Measurements from ENCODE around the gene DLG5.

The DLG5 gene

GRCh38 chr10:77926566-77927401, at the start of gene DLG5:
TSS of gene DLG5 (minus strand) at chr10:77926755. CDS start at chr10:77926520, 235 bp downstream.
- peak in 43 of 56 donors; percentile 9 to 66 (median 38) for DNase-seq

GRCh38 chr10:77975086-77975666, 48.6 kb upstream of the DLG5 start:
- DNase-seq, result no peak

DNA sequence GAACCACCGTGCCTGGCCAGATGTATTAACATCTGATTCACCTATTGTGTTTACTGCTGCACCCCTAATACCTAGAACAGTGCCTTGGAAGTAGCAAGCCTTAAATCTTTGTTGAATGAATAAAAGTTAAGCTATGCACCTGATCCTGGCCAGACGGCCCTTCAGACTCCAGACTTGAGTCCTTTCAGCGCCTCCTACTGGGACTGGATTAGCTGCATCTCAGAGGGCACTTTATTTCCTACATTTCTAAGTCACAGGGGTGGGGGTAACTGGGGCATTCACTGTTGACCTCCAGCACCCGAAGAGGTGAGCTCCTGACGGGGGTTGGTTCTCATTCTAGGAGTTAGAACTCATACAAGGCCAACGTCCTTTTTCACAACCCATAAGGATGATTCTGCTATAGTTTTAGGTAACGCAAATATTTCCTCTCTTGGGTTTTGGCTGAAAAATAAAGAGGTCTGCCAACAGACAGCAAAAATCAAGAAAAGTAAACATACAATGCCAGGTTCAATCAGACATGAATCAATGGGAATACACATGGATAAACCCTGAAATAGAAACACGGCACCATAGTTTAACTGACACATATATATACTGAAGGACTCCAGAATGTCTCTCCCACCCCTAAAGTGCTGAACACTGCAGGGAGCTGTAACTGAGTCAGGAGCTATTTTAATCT, 48.0 kb upstream of the DLG5 start:
- no peak for DNase-seq

GRCh38 chr10:77973276-77973675, 46.7 kb upstream of the DLG5 start:
- DNase-seq, result no peak

GRCh38 chr10:77972148-77972547, 45.6 kb upstream of the DLG5 start:
- no peak for DNase-seq

- DNase-seq, result no peak
Observed at GRCh38 chr10:77971804-77972144, 45.2 kb upstream of the DLG5 start.

GRCh38 chr10:77970869-77971803, 44.6 kb upstream of the DLG5 start:
- peak in 1 of 56 donors; percentile 8 for DNase-seq

DNA sequence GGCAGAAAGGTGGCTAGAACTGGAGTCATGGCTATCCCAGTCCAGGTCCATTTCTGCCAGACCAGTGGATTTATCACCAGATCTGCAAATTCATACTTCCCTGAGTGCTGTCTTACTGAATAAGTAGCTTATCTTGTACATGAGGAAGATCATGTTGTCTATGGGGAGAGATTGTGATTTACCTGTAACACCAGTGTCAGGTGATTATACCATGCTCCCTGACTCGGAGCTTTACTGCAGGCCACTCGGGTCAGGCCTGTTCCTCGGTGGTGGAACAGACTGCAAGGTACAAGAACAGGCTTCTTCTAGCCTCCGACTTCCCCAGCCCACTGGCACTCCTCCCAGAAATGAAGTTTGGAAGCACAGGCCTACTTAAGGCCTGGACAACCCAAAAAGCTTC, 42.6 kb upstream of the DLG5 start:
- DNase-seq, result no peak

GRCh38 chr10:77967611-77968022, 41.1 kb upstream of the DLG5 start:
- no peak for DNase-seq

DNA sequence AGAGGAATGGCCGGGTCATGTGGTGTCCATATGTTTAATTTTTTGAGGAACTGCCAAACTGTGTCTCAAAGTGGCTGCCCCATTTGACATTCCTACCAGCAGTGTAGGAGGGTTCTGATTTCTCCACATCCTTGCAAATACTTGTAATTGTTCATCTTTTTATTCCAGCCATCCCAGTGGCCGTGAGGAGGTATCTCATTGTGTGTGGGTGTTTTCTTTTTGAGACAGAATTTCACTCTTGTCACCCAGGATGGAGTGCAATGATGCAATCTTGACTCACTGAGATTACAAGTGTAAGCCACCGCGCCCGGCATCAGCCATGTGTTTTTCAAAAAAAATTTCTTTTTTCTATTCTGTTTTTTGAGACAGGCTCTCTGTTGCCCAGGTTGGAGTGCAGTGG, 38.7 kb upstream of the DLG5 start:
- peak in 1 of 56 donors; percentile 8 for DNase-seq

DNA sequence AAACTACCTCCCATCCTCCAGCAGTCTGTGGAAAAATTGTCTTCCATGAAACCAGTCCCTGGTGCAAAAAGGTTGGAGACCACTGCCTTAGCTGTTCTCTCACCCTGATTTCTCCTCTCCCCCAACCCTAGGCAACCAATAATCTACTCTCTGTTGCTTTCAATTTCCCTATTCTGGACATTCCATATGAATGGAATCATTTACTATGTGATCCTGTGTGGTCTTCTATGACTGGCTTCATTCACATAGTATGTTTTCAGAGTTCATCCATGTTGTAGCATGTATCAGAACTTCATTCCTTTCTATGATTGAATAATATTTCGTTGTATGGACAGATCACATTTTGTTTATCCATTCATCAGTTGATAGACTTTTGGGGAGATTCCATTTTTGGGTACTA, 38.3 kb upstream of the DLG5 start:
- no peak for DNase-seq

- no peak for DNase-seq
Observed at GRCh38 chr10:77963901-77964300, 37.3 kb upstream of the DLG5 start.

GRCh38 chr10:77962350-77963146, 36.0 kb upstream of the DLG5 start:
- no peak for DNase-seq

DNA sequence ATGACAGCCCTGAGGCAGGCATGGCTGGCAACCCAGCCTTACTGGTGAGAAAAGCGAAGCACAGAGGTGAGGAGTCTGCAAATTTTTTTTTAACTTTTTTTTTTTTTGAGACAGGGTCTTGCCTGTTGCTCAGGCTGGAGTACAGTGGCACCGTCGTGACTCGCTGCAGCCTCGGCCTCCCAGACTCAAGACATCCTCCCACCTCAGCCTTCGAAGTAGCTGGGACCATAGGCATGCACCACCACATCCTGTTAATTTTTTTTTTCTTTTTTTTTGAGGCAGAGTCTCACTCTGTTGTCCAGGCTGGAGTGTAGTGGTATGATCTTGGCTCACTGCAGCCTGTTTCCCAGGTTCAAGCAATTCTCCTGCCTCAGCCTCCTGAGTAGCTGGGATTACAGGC, 35.1 kb upstream of the DLG5 start:
- DNase-seq, result no peak

GRCh38 chr10:77960829-77961329, 34.3 kb upstream of the DLG5 start:
- DNase-seq, result no peak

DNA sequence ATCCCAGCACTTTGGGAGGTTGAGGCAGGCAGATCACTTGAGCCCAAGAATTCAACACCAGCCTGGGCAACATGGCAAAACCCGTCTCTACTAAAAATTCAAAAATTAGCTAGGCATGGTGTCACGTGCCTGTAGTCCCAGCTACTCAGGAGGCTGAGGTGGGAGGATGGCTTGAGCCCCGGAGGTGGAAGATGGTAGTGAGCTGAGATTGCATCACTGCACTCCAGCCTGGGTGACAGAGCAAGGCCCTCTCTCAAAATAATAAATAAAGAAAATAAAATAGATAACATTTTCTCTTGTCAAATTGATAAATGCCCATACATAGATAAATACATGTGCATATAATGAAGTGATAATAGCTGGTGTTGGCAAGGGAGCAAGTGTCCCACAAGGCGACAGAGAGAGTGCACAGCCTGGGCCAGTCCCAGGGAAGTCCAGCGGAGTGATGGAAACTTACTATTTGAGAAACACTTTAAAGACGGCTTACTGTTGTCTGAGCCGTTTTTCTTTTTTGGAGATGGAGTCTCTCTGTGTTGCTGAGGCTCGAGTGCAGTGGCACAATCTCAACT, 33.4 kb upstream of the DLG5 start:
- no peak for DNase-seq

DNA sequence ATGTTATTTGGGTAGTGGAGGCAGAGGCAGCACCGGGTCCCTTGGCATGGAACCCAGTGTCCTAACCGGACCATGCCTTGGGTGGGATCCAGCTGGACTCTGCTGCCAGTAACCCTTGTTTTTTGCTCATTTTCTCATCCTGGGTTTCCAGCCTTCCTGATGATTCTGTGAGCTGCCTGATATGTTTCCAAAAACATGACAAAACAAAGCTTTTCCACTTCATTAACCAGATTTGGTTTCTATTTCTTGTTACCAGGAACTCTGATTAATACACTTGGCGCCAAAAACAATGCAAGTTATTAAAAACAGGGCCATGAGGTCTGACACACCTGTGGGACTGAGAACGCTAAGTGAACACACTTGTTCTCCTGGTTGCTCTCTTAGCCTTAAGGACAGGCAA, 32.8 kb upstream of the DLG5 start:
- DNase-seq, result peak in 2 of 56 donors; percentile 9 to 12

GRCh38 chr10:77955136-77955535, 28.6 kb upstream of the DLG5 start:
- DNase-seq, result no peak

GRCh38 chr10:77949167-77949566, 22.6 kb upstream of the DLG5 start:
- DNase-seq, result peak in 1 of 56 donors; percentile 2

GRCh38 chr10:77946084-77946483, 19.5 kb upstream of the DLG5 start:
- DNase-seq, result no peak

Measured in amygdala (tissue), 56 donors.